GM12875 (cell line): Measurements from ENCODE around the gene HOMER3.
"Not testable (repeated sequence)": the region's sequence is repeated elsewhere in the genome, so short reads cannot be mapped to it uniquely, and the experiment has no call there.

Experiments
- H3K4me3 ChIP-seq: one replicate; pipeline ENCODE4 v1.5.1; 2011; ENCODE audit warnings: low read depth, low read length, control low read depth
- TF ChIP-seq, protein P1 (sequence below): IDR thresholded peaks from 2 replicates; pipeline ENCODE4 v1.5.1; 2011; ENCODE audit warnings: low read depth, mild to moderate bottlenecking, control low read depth, inconsistent platforms, low read length, moderate library complexity, borderline replicate concordance; ENCODE audit not compliant: insufficient read depth

The HOMER3 gene

DNA sequence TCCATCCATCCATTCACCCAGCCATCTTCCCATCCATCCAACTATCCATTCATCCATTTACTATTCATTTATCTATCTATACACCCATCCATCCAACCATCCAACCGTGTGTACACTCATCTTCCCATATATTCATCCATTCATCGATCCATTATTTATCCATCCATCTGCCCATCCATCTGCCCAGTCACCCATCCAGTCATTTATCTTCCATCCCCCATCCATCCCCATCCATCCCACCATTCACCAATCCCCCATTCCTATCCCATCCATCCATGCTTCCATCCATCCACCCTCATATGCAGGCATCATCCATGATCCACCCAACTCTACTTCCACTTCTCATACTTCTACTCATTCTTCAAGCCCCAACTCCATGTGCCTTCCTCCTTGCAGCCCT is 14.0 kb upstream of the HOMER3 start:
- TF ChIP-seq, protein P1, sequence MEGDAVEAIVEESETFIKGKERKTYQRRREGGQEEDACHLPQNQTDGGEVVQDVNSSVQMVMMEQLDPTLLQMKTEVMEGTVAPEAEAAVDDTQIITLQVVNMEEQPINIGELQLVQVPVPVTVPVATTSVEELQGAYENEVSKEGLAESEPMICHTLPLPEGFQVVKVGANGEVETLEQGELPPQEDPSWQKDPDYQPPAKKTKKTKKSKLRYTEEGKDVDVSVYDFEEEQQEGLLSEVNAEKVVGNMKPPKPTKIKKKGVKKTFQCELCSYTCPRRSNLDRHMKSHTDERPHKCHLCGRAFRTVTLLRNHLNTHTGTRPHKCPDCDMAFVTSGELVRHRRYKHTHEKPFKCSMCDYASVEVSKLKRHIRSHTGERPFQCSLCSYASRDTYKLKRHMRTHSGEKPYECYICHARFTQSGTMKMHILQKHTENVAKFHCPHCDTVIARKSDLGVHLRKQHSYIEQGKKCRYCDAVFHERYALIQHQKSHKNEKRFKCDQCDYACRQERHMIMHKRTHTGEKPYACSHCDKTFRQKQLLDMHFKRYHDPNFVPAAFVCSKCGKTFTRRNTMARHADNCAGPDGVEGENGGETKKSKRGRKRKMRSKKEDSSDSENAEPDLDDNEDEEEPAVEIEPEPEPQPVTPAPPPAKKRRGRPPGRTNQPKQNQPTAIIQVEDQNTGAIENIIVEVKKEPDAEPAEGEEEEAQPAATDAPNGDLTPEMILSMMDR, result no peak
- no peak overlapping the region for H3K4me3 ChIP-seq

DNA sequence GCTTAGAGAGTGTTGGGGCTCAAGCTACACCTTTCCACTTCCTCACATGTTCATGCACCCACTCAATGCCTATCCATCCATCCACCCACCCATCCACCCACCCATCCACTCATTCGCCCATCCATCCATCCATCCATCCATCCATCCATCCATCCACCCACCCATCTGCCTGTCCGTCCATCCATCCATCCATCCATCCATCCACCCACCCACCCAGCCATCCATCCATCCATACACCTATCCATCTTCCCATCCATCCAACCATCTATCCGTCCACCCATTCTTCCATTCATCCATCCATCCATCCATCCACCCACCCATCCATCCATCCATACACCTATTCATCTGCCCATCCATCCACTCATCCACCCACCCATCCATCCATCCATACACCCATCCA is 13.1 kb upstream of the HOMER3 start:
- H3K4me3 ChIP-seq, result no peak overlapping the region
- TF ChIP-seq, protein P1, result no peak

DNA sequence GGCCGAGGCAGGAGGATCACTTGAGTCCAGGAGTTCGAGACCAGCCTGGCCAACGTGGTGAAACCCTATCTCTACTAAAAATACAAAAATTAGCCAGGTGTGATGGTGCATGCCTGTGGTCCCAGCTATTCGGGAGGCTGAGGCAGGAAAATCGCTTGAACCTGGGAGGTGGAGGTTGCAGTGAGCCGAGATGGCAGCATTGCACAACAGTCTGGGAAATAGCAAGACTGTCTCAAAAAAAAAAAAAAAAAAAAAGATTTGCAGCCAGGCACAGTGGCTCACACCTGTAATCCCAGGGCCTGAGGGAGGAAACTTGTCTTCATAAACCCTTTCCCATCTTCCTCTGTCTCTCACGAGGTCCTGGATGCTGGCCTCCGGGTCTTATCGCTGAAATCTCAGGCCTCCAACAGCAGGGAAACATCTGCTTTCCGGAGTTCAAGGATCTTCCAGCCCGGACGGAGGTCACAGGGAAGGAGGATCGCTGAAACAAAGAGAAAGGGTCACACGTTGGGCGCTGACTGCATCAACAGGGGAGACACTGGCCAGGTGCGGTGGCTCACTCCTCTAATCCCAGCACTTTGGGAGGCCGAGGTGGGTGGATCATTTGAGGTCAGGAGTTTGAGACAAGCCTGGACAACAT is 11.5 kb upstream of the HOMER3 start:
- not testable (repeated sequence) for H3K4me3 ChIP-seq

DNA sequence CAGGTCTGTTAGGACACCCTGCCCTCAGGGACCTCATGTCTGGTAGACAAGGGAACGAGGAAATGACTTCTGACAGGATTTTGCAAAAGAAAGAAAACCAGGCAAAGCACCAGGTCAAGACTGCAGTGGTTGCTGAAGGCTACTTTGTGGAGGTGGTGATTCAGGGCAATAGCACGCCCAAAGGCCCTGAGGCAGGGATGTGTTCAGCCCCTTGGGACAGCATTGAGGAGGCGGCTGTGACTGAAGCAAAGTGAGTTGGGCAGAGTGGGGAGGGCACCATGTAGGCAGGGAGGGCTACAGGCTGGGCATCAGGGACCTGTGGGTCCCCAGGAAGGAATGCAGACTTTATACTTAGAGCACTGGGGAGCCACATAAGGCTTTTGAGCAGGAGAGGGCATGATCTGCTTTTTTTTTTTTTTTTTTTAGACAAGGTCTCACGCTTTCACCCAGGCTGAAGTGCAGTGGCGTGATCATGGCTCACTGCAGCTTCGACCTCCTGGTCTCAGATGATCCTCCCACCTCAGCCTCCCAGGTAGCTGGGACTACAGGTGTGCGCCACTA is 10.8 kb upstream of the HOMER3 start:
- no peak overlapping the region for H3K4me3 ChIP-seq
- TF ChIP-seq, protein P1, result no peak

DNA sequence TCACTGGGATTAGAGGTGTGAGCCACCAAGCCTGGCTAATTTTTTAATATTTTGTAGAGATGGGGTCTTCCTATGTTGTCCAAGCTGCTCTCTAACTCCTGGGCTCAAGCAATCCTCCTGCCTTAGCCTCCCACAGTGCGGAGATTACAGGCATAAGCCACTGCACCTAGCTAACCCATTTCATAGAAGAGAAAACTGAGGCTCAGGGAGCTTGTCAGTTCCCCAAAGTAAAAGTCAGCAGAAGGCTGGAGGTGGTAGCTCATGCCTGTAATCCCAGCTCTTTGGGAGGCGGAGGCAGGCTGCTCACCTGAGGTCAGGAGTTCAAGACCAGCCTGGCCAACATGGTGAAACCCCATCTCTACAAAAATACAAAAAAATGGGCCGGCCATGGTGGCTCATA is 8.8 kb upstream of the HOMER3 start:
- TF ChIP-seq, protein P1, result no peak
- no peak overlapping the region for H3K4me3 ChIP-seq

DNA sequence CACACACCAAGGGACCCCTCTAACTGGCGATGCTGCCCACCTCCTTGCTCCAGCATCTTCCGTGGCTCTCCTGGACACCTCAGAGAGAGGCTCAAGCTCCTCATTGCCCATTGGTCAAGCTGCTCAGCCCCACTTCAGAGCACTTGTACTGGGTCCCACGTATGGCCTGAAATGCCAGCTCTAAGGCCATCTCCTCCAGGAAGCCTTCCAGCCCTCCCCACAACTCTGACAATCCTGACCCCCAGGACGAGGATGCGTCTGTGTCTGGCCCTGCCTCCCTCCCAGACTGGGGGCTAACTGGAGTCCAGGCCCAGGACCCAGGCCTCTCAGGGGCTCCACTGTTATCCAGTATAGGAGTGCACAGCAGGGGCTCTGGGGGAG is 7.9 kb upstream of the HOMER3 start:
- TF ChIP-seq, protein P1, result no peak
- no peak overlapping the region for H3K4me3 ChIP-seq

DNA sequence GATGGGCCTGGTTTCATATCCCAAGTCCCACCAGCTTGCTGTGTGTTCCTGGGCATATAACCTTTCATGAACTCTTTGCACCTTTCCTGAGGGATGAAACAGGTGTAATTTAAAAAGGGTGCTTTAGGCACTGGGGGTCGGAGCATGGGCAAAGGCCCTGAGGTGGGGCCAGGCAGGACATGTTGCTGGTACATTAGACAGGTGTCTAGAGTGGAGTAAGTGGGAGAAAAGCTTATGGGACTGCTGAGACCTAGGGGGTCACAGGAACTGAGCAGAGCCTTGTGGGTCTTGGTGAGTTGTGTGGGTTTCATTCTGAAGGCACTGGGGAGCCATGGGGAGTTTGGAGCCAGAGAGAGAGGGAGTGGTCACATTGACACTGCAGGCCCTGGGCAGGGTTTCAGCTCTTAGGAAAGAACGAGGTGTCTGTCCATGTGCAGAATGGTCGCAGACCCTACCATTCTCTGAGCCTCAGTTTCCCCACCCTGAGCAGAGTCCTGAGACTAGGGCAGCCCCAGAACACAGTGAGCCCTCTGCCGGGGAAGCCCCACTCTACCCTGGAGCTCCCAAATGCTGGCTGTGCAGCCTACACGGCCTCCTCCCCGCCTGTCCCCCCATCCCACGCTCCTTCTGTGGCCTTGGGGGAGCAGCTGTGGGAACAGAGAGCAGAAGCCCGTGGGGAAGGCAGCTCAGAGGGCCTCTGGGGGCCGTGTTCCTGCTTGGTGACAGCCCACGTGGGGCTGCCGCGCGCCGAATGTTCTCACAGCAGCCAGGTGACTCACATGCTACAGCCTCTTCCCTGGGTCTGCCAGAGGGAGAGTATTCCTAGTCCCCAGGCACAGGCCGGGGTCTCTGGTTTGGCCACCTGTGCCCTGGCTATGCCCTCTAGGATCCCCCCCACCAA is 7.3 kb upstream of the HOMER3 start:
- TF ChIP-seq, protein P1, result no peak
- H3K4me3 ChIP-seq, result no peak overlapping the region
